GM21360 (cell line): Measurements from ENCODE around the gene HADHA.
"Not testable (repeated sequence)": the region's sequence is repeated elsewhere in the genome, so short reads cannot be mapped to it uniquely, and the experiment has no call there.

Source experiments
- ATAC-seq: cut with Tn5 transposase; IDR thresholded peaks from one replicate; pipeline ENCODE4 v1.9.1; 2021; ENCODE audit warnings: mild to moderate bottlenecking, moderate library complexity; ENCODE audit not compliant: unreplicated experiment

The HADHA gene

GRCh38 chr2:26176279-26176615, 68.2 kb downstream of the HADHA start:
- no peak for ATAC-seq

GRCh38 chr2:26175466-26176278, 68.8 kb downstream of the HADHA start:
- ATAC-seq, result no peak

- no peak for ATAC-seq
Measured at GRCh38 chr2:26174691-26175465, 69.6 kb downstream of the HADHA start.

- ATAC-seq, result no peak
Measured at GRCh38 chr2:26173776-26174482, 70.5 kb downstream of the HADHA start.

GRCh38 chr2:26172871-26173775, 71.3 kb downstream of the HADHA start, which contains the start of gene GAREM2:
Gene GAREM2, plus strand, starts transcription at chr2:26173088. Its CDS starts 133 bp downstream, at chr2:26173221.
- ATAC-seq, result no peak

GRCh38 chr2:26172189-26172870, 72.1 kb downstream of the HADHA start:
- no peak for ATAC-seq

- ATAC-seq, result no peak
Measured at GRCh38 chr2:26170795-26171194, 73.6 kb downstream of the HADHA start.

- no peak for ATAC-seq
Measured at GRCh38 chr2:26169681-26170414, 74.6 kb downstream of the HADHA start.

GRCh38 chr2:26169226-26169625, 75.2 kb downstream of the HADHA start:
- no peak for ATAC-seq

GRCh38 chr2:26168785-26169184, 75.6 kb downstream of the HADHA start:
- no peak for ATAC-seq

- ATAC-seq, result not testable (repeated sequence)
Measured at GRCh38 chr2:26166541-26166940, 77.9 kb downstream of the HADHA start.

- ATAC-seq, result no peak
Measured at GRCh38 chr2:26165403-26165802, 79.0 kb downstream of the HADHA start.

- no peak for ATAC-seq
Measured at GRCh38 chr2:26164641-26165211, 79.7 kb downstream of the HADHA start.

GRCh38 chr2:26164231-26164630, 80.2 kb downstream of the HADHA start:
- ATAC-seq, result no peak

GRCh38 chr2:26162963-26163362, 81.5 kb downstream of the HADHA start:
- ATAC-seq, result no peak

GRCh38 chr2:26161926-26162325, 82.5 kb downstream of the HADHA start:
- ATAC-seq, result no peak

- no peak for ATAC-seq
Measured at GRCh38 chr2:26157580-26157979, 86.9 kb downstream of the HADHA start.

- no peak for ATAC-seq
Measured at GRCh38 chr2:26150243-26150642, 94.2 kb downstream of the HADHA start.

- ATAC-seq, result no peak
Measured at GRCh38 chr2:26148501-26148900, 95.9 kb downstream of the HADHA start.
